NCI-H82 treated with DMSO at 0.1 percent for 48 hours (cell line): ENCODE results near the gene RYR3.

Experiments
- DNase-seq: peaks from one replicate; lab custom pipeline; 2025; ENCODE audit not compliant: unreplicated experiment; lab: John Stamatoyannopoulos, UW

The RYR3 gene

GRCh38 chr15:33380406-33380805 is 69.6 kb downstream of the RYR3 start:
- no peak for DNase-seq

- DNase-seq: no peak
Measured at GRCh38 chr15:33382491-33382890, 71.7 kb downstream of the RYR3 start.

GRCh38 chr15:33384307-33384706 is 73.5 kb downstream of the RYR3 start:
- DNase-seq: no peak

- no peak for DNase-seq
Measured at GRCh38 chr15:33392453-33392852, 81.7 kb downstream of the RYR3 start.

GRCh38 chr15:33393546-33393945 is 82.8 kb downstream of the RYR3 start:
- DNase-seq: no peak

GRCh38 chr15:33395321-33395720 is 84.6 kb downstream of the RYR3 start:
- DNase-seq: no peak

- DNase-seq: no peak
Measured at GRCh38 chr15:33395846-33396245, 85.1 kb downstream of the RYR3 start.

- no peak for DNase-seq
Measured at GRCh38 chr15:33396475-33396874, 85.7 kb downstream of the RYR3 start.

- no peak for DNase-seq
Measured at GRCh38 chr15:33398555-33398954, 87.8 kb downstream of the RYR3 start.

GRCh38 chr15:33400941-33401340 is 90.2 kb downstream of the RYR3 start:
- no peak for DNase-seq

- no peak for DNase-seq
Measured at GRCh38 chr15:33402600-33402999, 91.8 kb downstream of the RYR3 start.

GRCh38 chr15:33405096-33405495 is 94.3 kb downstream of the RYR3 start:
- DNase-seq: no peak

GRCh38 chr15:33411596-33412540 is 101.1 kb downstream of the RYR3 start:
- no peak for DNase-seq

GRCh38 chr15:33419701-33420100 is 108.9 kb downstream of the RYR3 start:
- no peak for DNase-seq

GRCh38 chr15:33424025-33424424 is 113.3 kb downstream of the RYR3 start:
- DNase-seq: no peak

GRCh38 chr15:33425142-33425541 is 114.4 kb downstream of the RYR3 start:
- no peak for DNase-seq

- no peak for DNase-seq
Measured at GRCh38 chr15:33430577-33430976, 119.8 kb downstream of the RYR3 start.

- no peak for DNase-seq
Measured at GRCh38 chr15:33433821-33434220, 123.1 kb downstream of the RYR3 start.

- DNase-seq: no peak
Measured at GRCh38 chr15:33438396-33438795, 127.6 kb downstream of the RYR3 start.

- no peak for DNase-seq
Measured at GRCh38 chr15:33440900-33441299, 130.1 kb downstream of the RYR3 start.

GRCh38 chr15:33442449-33442848 is 131.7 kb downstream of the RYR3 start:
- no peak for DNase-seq

GRCh38 chr15:33443708-33444107 is 132.9 kb downstream of the RYR3 start:
- no peak for DNase-seq

- no peak for DNase-seq
Measured at GRCh38 chr15:33445984-33446383, 135.2 kb downstream of the RYR3 start.
